ENCODE measurements around the gene AOPEP.

The AOPEP gene

DNA sequence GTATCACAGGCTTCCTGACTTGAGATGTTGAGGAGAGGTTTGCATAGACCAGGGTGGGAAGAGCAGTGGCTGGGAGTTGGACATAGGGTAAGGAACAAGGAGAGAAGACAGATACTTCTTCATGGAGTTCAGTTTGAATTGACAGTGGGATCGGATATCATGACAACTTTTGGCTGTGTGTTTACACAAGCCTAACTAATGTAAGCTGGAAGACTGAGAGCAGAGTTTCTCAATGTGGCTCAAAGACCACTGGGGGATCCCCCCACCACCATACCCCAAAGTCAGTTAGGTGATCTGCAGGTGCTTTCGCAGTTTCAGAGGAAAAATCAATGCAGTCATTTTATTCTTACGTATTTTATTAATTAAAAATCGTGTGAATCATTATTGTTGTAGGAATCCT lies 125.9 kb downstream of the AOPEP start:
- Histone ChIP-seq H3K4me1 (ENCODE audit: low read length) (no peaks in the 10 kb centered on the region), H3K9me3 (replicated peaks; ENCODE audit: insufficient read depth, low read length) (no peaks in the 10 kb centered on the region), H2AFZ (ENCODE audit: low read length) (no peak overlapping the region), H3K9ac (ENCODE audit: low read length) (no peak overlapping the region), H3K36me3 (replicated peaks; ENCODE audit: insufficient read depth, low read length) (no peaks in the 10 kb centered on the region), H3K79me2 (ENCODE audit: low read length) (no peaks in the 10 kb centered on the region), H3K27me3 (replicated peaks; ENCODE audit: insufficient read depth, low read length) (no peaks in the 10 kb centered on the region), H3K9me2 (replicated peaks; ENCODE audit: insufficient read depth, low read length) (no peaks in the 10 kb centered on the region), H3K4me3 (ENCODE audit: low read length) (no peak overlapping the region), H4K20me1 (ENCODE audit: insufficient read depth, low read length) (no peaks in the 10 kb centered on the region), H3K27ac (ENCODE audit: low read length) (no peak overlapping the region), H3F3A (ENCODE audit: insufficient read depth, low read length) (no peaks in the 10 kb centered on the region), H3K4me2 (ENCODE audit: low read depth, low read length) (no peak overlapping the region)
- no peak for TF ChIP-seq EZH2 (optimal IDR thresholded peaks at IDR 0.05; ENCODE audit: low read depth, low read length)
- no peak for DNase-seq

DNA sequence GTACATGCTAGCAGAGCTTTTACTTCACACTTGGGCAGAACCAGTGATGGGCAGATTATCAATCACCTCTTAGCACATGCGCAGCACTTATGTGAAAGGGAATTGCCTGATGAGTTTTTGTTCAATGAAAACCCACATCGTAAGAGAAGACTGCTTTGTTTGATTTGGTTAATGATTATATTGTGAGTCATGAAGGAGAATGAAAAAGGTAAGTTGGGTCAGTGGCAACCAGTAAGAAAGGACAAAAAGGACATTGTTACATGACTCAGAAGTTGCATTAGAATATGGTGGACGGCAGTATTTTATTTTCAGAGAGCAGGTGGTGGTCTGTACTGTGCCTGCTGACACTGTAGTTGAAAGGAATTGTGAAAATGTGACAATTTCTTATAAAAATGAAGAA lies 127.4 kb downstream of the AOPEP start:
- no peaks in the 10 kb centered on the region for H3K79me2 ChIP-seq (ENCODE audit: low read length)
- H3K4me2 ChIP-seq (ENCODE audit: low read depth, low read length), result no peak overlapping the region
- H3K9me2 ChIP-seq (replicated peaks; ENCODE audit: insufficient read depth, low read length), result no peaks in the 10 kb centered on the region
- DNase-seq, result no peak
- no peaks in the 10 kb centered on the region for H3K27me3 ChIP-seq (replicated peaks; ENCODE audit: insufficient read depth, low read length)
- no peak overlapping the region for H3K9ac ChIP-seq (ENCODE audit: low read length)
- no peaks in the 10 kb centered on the region for H3F3A ChIP-seq (ENCODE audit: insufficient read depth, low read length)
- TF ChIP-seq, protein P1, sequence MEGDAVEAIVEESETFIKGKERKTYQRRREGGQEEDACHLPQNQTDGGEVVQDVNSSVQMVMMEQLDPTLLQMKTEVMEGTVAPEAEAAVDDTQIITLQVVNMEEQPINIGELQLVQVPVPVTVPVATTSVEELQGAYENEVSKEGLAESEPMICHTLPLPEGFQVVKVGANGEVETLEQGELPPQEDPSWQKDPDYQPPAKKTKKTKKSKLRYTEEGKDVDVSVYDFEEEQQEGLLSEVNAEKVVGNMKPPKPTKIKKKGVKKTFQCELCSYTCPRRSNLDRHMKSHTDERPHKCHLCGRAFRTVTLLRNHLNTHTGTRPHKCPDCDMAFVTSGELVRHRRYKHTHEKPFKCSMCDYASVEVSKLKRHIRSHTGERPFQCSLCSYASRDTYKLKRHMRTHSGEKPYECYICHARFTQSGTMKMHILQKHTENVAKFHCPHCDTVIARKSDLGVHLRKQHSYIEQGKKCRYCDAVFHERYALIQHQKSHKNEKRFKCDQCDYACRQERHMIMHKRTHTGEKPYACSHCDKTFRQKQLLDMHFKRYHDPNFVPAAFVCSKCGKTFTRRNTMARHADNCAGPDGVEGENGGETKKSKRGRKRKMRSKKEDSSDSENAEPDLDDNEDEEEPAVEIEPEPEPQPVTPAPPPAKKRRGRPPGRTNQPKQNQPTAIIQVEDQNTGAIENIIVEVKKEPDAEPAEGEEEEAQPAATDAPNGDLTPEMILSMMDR (IDR thresholded peaks at IDR 0.05; ENCODE audit: low read length), result no peak
- TF ChIP-seq EZH2 (optimal IDR thresholded peaks at IDR 0.05; ENCODE audit: low read depth, low read length) (no peak), EZH2phosphoT487 (IDR thresholded peaks at IDR 0.05; ENCODE audit: low read length) (no peak)
- H3K36me3 ChIP-seq (replicated peaks; ENCODE audit: insufficient read depth, low read length), result no peaks in the 10 kb centered on the region
- H2AFZ ChIP-seq (ENCODE audit: low read length), result no peak overlapping the region
- H4K20me1 ChIP-seq (ENCODE audit: insufficient read depth, low read length), result no peaks in the 10 kb centered on the region
- H3K4me1 ChIP-seq (ENCODE audit: low read length), result no peaks in the 10 kb centered on the region
- no peak overlapping the region for H3K4me3 ChIP-seq (ENCODE audit: low read length)
- H3K9me3 ChIP-seq (replicated peaks; ENCODE audit: insufficient read depth, low read length), result no peaks in the 10 kb centered on the region
- H3K27ac ChIP-seq (ENCODE audit: low read length), result no peak overlapping the region

DNA sequence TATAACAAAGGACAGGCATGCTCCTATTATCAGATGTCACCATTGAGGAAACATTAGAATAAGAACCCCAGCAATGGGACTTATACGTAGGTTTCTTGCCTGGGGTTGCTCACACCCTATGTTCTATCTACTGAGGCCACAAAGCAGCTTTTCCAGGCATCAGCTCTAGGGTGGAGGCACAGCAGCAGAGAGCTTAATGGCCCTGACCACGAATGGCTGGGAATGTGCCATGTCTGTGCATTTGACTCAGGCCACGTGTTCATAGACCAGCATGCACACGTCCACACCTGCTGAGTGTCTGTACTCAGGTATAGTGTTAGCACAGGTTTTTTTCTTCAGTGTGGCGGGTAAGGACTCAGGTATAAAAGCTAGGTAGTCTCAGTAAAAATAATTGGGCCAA lies 129.4 kb downstream of the AOPEP start:
- Histone ChIP-seq H3K9me2 (replicated peaks; ENCODE audit: insufficient read depth, low read length) (no peaks in the 10 kb centered on the region), H3K4me2 (ENCODE audit: low read depth, low read length) (no peak overlapping the region), H3K4me3 (ENCODE audit: low read length) (no peak overlapping the region), H3K27ac (ENCODE audit: low read length) (no peak overlapping the region), H4K20me1 (ENCODE audit: insufficient read depth, low read length) (no peaks in the 10 kb centered on the region), H3K9me3 (replicated peaks; ENCODE audit: insufficient read depth, low read length) (no peaks in the 10 kb centered on the region), H3F3A (ENCODE audit: insufficient read depth, low read length) (peaks cover 6% of the 10 kb centered on the region), H3K9ac (ENCODE audit: low read length) (no peak overlapping the region), H3K4me1 (ENCODE audit: low read length) (peaks cover 13% of the 10 kb centered on the region), H2AFZ (ENCODE audit: low read length) (no peak overlapping the region), H3K27me3 (replicated peaks; ENCODE audit: insufficient read depth, low read length) (no peaks in the 10 kb centered on the region), H3K79me2 (ENCODE audit: low read length) (no peaks in the 10 kb centered on the region), H3K36me3 (replicated peaks; ENCODE audit: insufficient read depth, low read length) (no peaks in the 10 kb centered on the region)
- TF ChIP-seq EZH2phosphoT487 (IDR thresholded peaks at IDR 0.05; ENCODE audit: low read length) (no peak), EZH2 (optimal IDR thresholded peaks at IDR 0.05; ENCODE audit: low read depth, low read length) (no peak)
- TF ChIP-seq, protein P1 (IDR thresholded peaks at IDR 0.05; ENCODE audit: low read length), result no peak
- DNase-seq, result no peak

DNA sequence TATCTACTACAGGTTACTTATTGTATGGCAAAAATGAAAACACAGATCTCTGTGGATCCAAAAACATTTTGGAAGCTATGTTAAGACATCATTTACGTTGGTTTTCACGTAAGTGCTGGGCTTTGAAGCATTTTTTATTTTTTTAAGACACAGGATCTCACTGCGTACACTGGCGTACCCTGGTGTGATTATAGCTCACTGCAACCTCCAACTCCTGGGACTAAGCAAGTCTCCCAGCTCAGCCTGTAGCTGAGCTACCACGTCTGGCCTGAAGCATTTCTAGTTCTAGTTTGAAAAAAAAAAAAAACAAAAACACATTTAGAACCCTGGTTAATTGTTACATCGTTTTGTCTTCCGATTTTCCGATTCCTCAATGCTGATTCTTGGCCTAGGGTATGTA lies 131.3 kb downstream of the AOPEP start:
- TF ChIP-seq, protein P1 (IDR thresholded peaks at IDR 0.05; ENCODE audit: low read length), result no peak
- no peak for TF ChIP-seq EZH2phosphoT487 (IDR thresholded peaks at IDR 0.05; ENCODE audit: low read length)
- no peak for TF ChIP-seq EZH2 (optimal IDR thresholded peaks at IDR 0.05; ENCODE audit: low read depth, low read length)
- H3K36me3 ChIP-seq (replicated peaks; ENCODE audit: insufficient read depth, low read length), result no peaks in the 10 kb centered on the region
- H3K27ac ChIP-seq (ENCODE audit: low read length), result no peak overlapping the region
- no peaks in the 10 kb centered on the region for H4K20me1 ChIP-seq (ENCODE audit: insufficient read depth, low read length)
- DNase-seq, result no peak
- no peak overlapping the region for H3K4me3 ChIP-seq (ENCODE audit: low read length)
- H2AFZ ChIP-seq (ENCODE audit: low read length), result no peak overlapping the region
- H3K79me2 ChIP-seq (ENCODE audit: low read length), result peaks cover 9% of the 10 kb centered on the region
- no peak overlapping the region for H3K9ac ChIP-seq (ENCODE audit: low read length)
- H3K9me2 ChIP-seq (replicated peaks; ENCODE audit: insufficient read depth, low read length), result no peaks in the 10 kb centered on the region
- H3K9me3 ChIP-seq (replicated peaks; ENCODE audit: insufficient read depth, low read length), result no peaks in the 10 kb centered on the region
- H3K4me2 ChIP-seq (ENCODE audit: low read depth, low read length), result no peak overlapping the region
- no peaks in the 10 kb centered on the region for H3K27me3 ChIP-seq (replicated peaks; ENCODE audit: insufficient read depth, low read length)
- H3F3A ChIP-seq (ENCODE audit: insufficient read depth, low read length), result peaks cover 14% of the 10 kb centered on the region
- H3K4me1 ChIP-seq (ENCODE audit: low read length), result peaks cover 24% of the 10 kb centered on the region

All from MM.1S (cell line).